GM12878 (cell line): ENCODE data around the gene DDX19B. TPM values are rescaled to one million over a fixed set of nuclear protein-coding genes. Genes with fewer than 3 reads are reported as not detected.

Source experiments
- ATF7 ChIP-seq: fragments of 450-650 bp; IDR thresholded peaks from 2 replicates; pipeline ENCODE4 v1.6.1; 2016; ENCODE audit warnings: low read depth, mild to moderate bottlenecking
- CEBPZ ChIP-seq: fragments of 150-350 bp; IDR thresholded peaks from 2 replicates; pipeline ENCODE4 v1.6.1; 2016; ENCODE audit warnings: low read depth, low read length
- DPF2 ChIP-seq: fragments of 450-650 bp; IDR thresholded peaks from 2 replicates; pipeline ENCODE4 v1.6.1; 2017; ENCODE audit warnings: mild to moderate bottlenecking
- FOXM1 ChIP-seq: IDR thresholded peaks from 2 replicates; pipeline ENCODE4 v1.6.1; 2012; ENCODE audit warnings: low read depth, mild to moderate bottlenecking, inconsistent platforms, low read length, moderate library complexity
- GABPA ChIP-seq: IDR thresholded peaks from 2 replicates; pipeline ENCODE4 v1.6.1; 2014; ENCODE audit warnings: antibody characterized with exemption, low read depth, mild to moderate bottlenecking, inconsistent platforms
- IKZF1 ChIP-seq: fragments of 450-650 bp; conservative IDR thresholded peaks from 2 replicates; pipeline ENCODE4 v1.6.1; 2017; ENCODE audit warnings: antibody characterized with exemption, mild to moderate bottlenecking
- IRF3 ChIP-seq: fragments of 450-650 bp; IDR thresholded peaks from 2 replicates; pipeline ENCODE4 v1.6.1; 2014; ENCODE audit warnings: mild to moderate bottlenecking
- JUNB ChIP-seq: IDR thresholded peaks from 2 replicates; pipeline ENCODE4 v1.6.1; 2016; ENCODE audit warnings: antibody characterized with exemption, mild to moderate bottlenecking
- KDM1A ChIP-seq: fragments of 200-600 bp; sonication (generic); IDR thresholded peaks from 2 replicates; pipeline ENCODE4 v1.6.1; 2016; ENCODE audit warnings: borderline replicate concordance
- MEF2B ChIP-seq: fragments of 450-650 bp; IDR thresholded peaks from 2 replicates; pipeline ENCODE4 v1.6.1; 2018; ENCODE audit warnings: mild to moderate bottlenecking, moderate library complexity; ENCODE audit not compliant: partially characterized antibody, poor library complexity, severe bottlenecking
- MLLT1 ChIP-seq: fragments of 450-650 bp; IDR thresholded peaks from 2 replicates; pipeline ENCODE4 v1.6.1; 2016; ENCODE audit warnings: mild to moderate bottlenecking
- MTA2 ChIP-seq: fragments of 450-650 bp; IDR thresholded peaks from 2 replicates; pipeline ENCODE4 v1.6.1; 2016; ENCODE audit warnings: low read depth, mild to moderate bottlenecking, moderate library complexity
- NFXL1 ChIP-seq: fragments of 450-650 bp; IDR thresholded peaks from 2 replicates; pipeline ENCODE4 v1.6.1; 2017; ENCODE audit warnings: antibody characterized with exemption, mild to moderate bottlenecking, borderline replicate concordance
- PML ChIP-seq: IDR thresholded peaks from 2 replicates; pipeline ENCODE4 v1.6.1; 2012; ENCODE audit warnings: low read length, inconsistent platforms
- POU2F2 ChIP-seq: IDR thresholded peaks from 3 replicates; pipeline ENCODE4 v1.6.1; 2011; ENCODE audit warnings: low read depth, mild to moderate bottlenecking, low read length, borderline replicate concordance
- RBBP5 ChIP-seq: fragments of 200-600 bp; sonication (generic); conservative IDR thresholded peaks from 2 replicates; pipeline ENCODE4 v1.6.1; 2016
- SIN3A ChIP-seq: IDR thresholded peaks from 2 replicates; pipeline ENCODE4 v1.6.1; 2012; ENCODE audit warnings: low read depth, low read length, improper control_type of control experiment
- TCF12 ChIP-seq: IDR thresholded peaks from 2 replicates; pipeline ENCODE4 v1.6.1; 2011; ENCODE audit warnings: low read depth, mild to moderate bottlenecking, low read length
- ZNF384 ChIP-seq: IDR thresholded peaks from 2 replicates; pipeline ENCODE4 v1.6.1; 2012; ENCODE audit warnings: low read depth, mild to moderate bottlenecking, low read length, improper control_type of control experiment, borderline replicate concordance
- ZNF592 ChIP-seq: fragments of 450-650 bp; IDR thresholded peaks from 2 replicates; pipeline ENCODE4 v1.6.1; 2017; ENCODE audit warnings: mild to moderate bottlenecking, moderate library complexity
- polyA plus RNA-seq, 11 experiments: library from polyadenylated mRNA; depleted of rRNA in 4 of 11; unstranded in 6 of 11; stranded (reverse) in 5 of 11; fragments of >200 nt; fragmentation: Nextera tagmentation in 4 of 11; fragmentation: Illumina TruSeq in 1 of 11; extraction: Ambion mirVana in 4 of 11; extraction: Trizol in 1 of 11; gene quantifications; 1 replicate in 1 of 11; 2 replicates in 10 of 11; pipeline versions ENCODE4 v1.2.1 to v1.2.3, GENCODE V29; 2011 to 2016; ENCODE audit warnings: inconsistent platforms in 2 of 11, missing spikeins in 2 of 11, low read depth in 1 of 11
- total RNA-seq, 4 experiments: library from RNA; depleted of rRNA in 3 of 4; stranded (reverse); fragments of >200 nt in 3 of 4; fragmentation: Illumina TruSeq in 1 of 4; extraction: Trizol in 1 of 4; gene quantifications; 2 replicates each; pipeline versions ENCODE4 v1.2.1 to v1.2.3, GENCODE V29; 2013 to 2021

Gene DDX19B
- total and polyA plus RNA-seq, 10 of the 15 experiments (the other 5 are each of a cell fraction or from before 2014, with no cell fraction given): 14.1 to 69.1 (median 42.5) TPM

- TF ChIP-seq CEBPZ: no peak
- TF ChIP-seq ZNF384: no peak
- TF ChIP-seq KDM1A: no peak
- no peak for TF ChIP-seq IRF3
- no peak for TF ChIP-seq ZNF592
- TF ChIP-seq ATF7: peak; percentile 31; the same call in 1 of the 2 replicates
- TF ChIP-seq RBBP5: no peak
- peak; percentile 37; the same call in 1 of the 2 replicates for TF ChIP-seq TCF12
- TF ChIP-seq DPF2: peak; percentile 46; the same call in 1 of the 2 replicates
- TF ChIP-seq GABPA: no peak; the same call in 1 of the 2 replicates
- TF ChIP-seq JUNB: no peak
- TF ChIP-seq MEF2B: peak; percentile 19
- TF ChIP-seq FOXM1: no peak
- peak; percentile 64; the same call in 1 of the 2 replicates for TF ChIP-seq MLLT1
- TF ChIP-seq PML: no peak; the same call in 1 of the 2 replicates
- no peak for TF ChIP-seq NFXL1
- peak; percentile 60; the same call in 1 of the 3 replicates for TF ChIP-seq POU2F2
- no peak; the same call in 1 of the 2 replicates for TF ChIP-seq SIN3A
- TF ChIP-seq MTA2: no peak
- peak; percentile 74 for TF ChIP-seq IKZF1
Observed at GRCh38 chr16:70298988-70299938, at the start of gene DDX19B (continued).
